HCT116 (cell line): ENCODE measurements around the gene PPP1R10. TPM values are rescaled to one million over a fixed set of nuclear protein-coding genes. Genes with fewer than 3 reads are reported as not detected.
A peak's percentile ranks its signal among the peaks of the same experiment; 100 is the strongest.

ENCODE experiments used
- ATAC-seq: fragments of 200-7000 bp; cut with Tn5 transposase; 2 replicates; pipeline ENCODE4 v1.9.1; 2020; ENCODE audit warnings: mild to moderate bottlenecking, moderate library complexity
- BruUV-seq: library from RNA; stranded (reverse); fragments of 400-500 nt; replicated peaks from 2 replicates; lab custom pipeline; 2021; lab: Mats Ljungman, UMichigan
- CTCF ChIA-PET: fragments of 300-600 bp; sonication (Branson Sonifier 250); formaldehyde crosslinking; loops from one replicate; lab custom pipeline; 2021; ENCODE audit warnings: antibody characterized with exemption; lab: Charles Lee
- POLR2A ChIA-PET: fragments of 300-600, 350-600 bp; sonication (Branson Sonifier 250); formaldehyde crosslinking; loops from one replicate; lab custom pipeline; 2021; ENCODE audit warnings: antibody characterized with exemption; lab: Charles Lee
- RAD21 ChIA-PET, 2 experiments: fragments of 300-600 bp; sonication (Branson Sonifier 250); formaldehyde crosslinking; loops; one replicate each; lab custom pipeline; 2023; ENCODE audit warnings: low total read pairs in 2 of 2; ENCODE audit not compliant: uncharacterized antibody in 2 of 2, unreplicated experiment in 2 of 2, low non-redundant PET in 1 of 2; lab: Charles Lee
- DNase-seq: peaks from one replicate; pipeline ENCODE4 v3.0.0-alpha.2; 2010; ENCODE audit warnings: low read depth, low spot score
- H2AFZ ChIP-seq: fragments of 200-600 bp; shearing (Covaris generic), sonication (generic); 2 replicates; pipeline ENCODE4 v1.6.1; 2017; ENCODE audit warnings: low read depth, mixed run types, mixed read lengths, antibody characterized with exemption, low read length; ENCODE audit not compliant: poor library complexity, severe bottlenecking
- H3K27ac ChIP-seq: 2 replicates; pipeline ENCODE4 v1.5.1; 2012; ENCODE audit warnings: low read depth, low read length
- H3K27me3 ChIP-seq: fragments of 200-600 bp; sonication (generic); 2 replicates; pipeline ENCODE4 v1.6.1; 2016; ENCODE audit warnings: mixed run types, low read length, mixed read lengths; ENCODE audit not compliant: insufficient read depth
- H3K36me3 ChIP-seq, 2 experiments: fragments of 200-500 bp in 1 of 2; fragments of 200-600 bp in 1 of 2; sonication (Bioruptor generic) in 1 of 2; sonication (generic) in 1 of 2; 2 replicates each; pipeline versions ENCODE4 v1.5.1 to v1.6.1; 2014 to 2016; ENCODE audit warnings: low read length in 2 of 2, inconsistent platforms in 1 of 2, mixed read lengths in 1 of 2, mixed run types in 1 of 2; ENCODE audit not compliant: insufficient read depth in 2 of 2, control insufficient read depth in 1 of 2
- H3K4me1 ChIP-seq, 2 experiments: fragments of 200-600 bp in 1 of 2; sonication (generic) in 1 of 2; 2 replicates each; pipeline versions ENCODE4 v1.5.1 to v1.6.1; 2012 to 2017; ENCODE audit warnings: low read length in 2 of 2, inconsistent platforms in 1 of 2, mild to moderate bottlenecking in 1 of 2, mixed read lengths in 1 of 2, mixed run types in 1 of 2, moderate library complexity in 1 of 2; ENCODE audit not compliant: insufficient read depth in 2 of 2, control insufficient read depth in 1 of 2
- H3K4me2 ChIP-seq: fragments of 200-600 bp; sonication (generic); 2 replicates; pipeline ENCODE4 v1.6.1; 2017; ENCODE audit warnings: mixed run types, low read length, mixed read lengths
- H3K4me3 ChIP-seq, 2 experiments: fragments of 200-600 bp in 1 of 2; sonication (generic) in 1 of 2; replicated peaks in 1 of 2; 2 replicates each; pipeline ENCODE4 v1.5.1; 2011 to 2016; ENCODE audit warnings: low read length in 2 of 2, control low read depth in 1 of 2, low read depth in 1 of 2, mild to moderate bottlenecking in 1 of 2, mixed read lengths in 1 of 2, mixed run types in 1 of 2
- H3K79me2 ChIP-seq: fragments of 200-600 bp; sonication (generic); 2 replicates; pipeline ENCODE4 v1.6.1; 2017; ENCODE audit warnings: mild to moderate bottlenecking, mixed run types, low read length, moderate library complexity, mixed read lengths; ENCODE audit not compliant: insufficient read depth
- H3K9ac ChIP-seq: fragments of 200-600 bp; sonication (generic); 2 replicates; pipeline ENCODE4 v1.6.1; 2016; ENCODE audit warnings: low read length, mixed read lengths
- H3K9me2 ChIP-seq: fragments of 200-600 bp; sonication (generic), shearing (Covaris generic); 2 replicates; pipeline ENCODE4 v1.6.1; 2017; ENCODE audit warnings: mixed run types, mild to moderate bottlenecking, moderate library complexity; ENCODE audit not compliant: insufficient read depth
- H3K9me3 ChIP-seq, 2 experiments: fragments of 200-500 bp in 1 of 2; fragments of 200-600 bp in 1 of 2; sonication (Bioruptor generic) in 1 of 2; sonication (generic) in 1 of 2; 2 replicates each; pipeline ENCODE4 v1.6.1; 2014 to 2017; ENCODE audit warnings: low read length in 2 of 2, mixed read lengths in 2 of 2, inconsistent platforms in 1 of 2, low read depth in 1 of 2, mild to moderate bottlenecking in 1 of 2, mixed run types in 1 of 2, moderate library complexity in 1 of 2; ENCODE audit not compliant: control insufficient read depth in 1 of 2, insufficient read depth in 1 of 2
- H4K20me1 ChIP-seq: fragments of 200-600 bp; sonication (generic), shearing (Covaris generic); 2 replicates; pipeline ENCODE4 v1.6.1; 2017; ENCODE audit warnings: mixed run types, mild to moderate bottlenecking, moderate library complexity; ENCODE audit not compliant: insufficient read depth
- EZH2 ChIP-seq: fragments of 200-600 bp; sonication (generic); IDR thresholded peaks from 2 replicates; pipeline ENCODE4 v1.6.1; 2017; ENCODE audit warnings: antibody characterized with exemption, mixed run types
- EZH2phosphoT487 ChIP-seq: fragments of 200-600 bp; IDR thresholded peaks from 2 replicates; pipeline ENCODE4 v1.6.1; 2018; ENCODE audit warnings: antibody characterized with exemption, borderline replicate concordance
- JUND ChIP-seq: IDR thresholded peaks from 2 replicates; pipeline ENCODE4 v1.6.1; 2012
- POLR2AphosphoS5 ChIP-seq: IDR thresholded peaks from 2 replicates; pipeline ENCODE4 v1.6.1; 2011; ENCODE audit warnings: mild to moderate bottlenecking, low read depth, low read length, moderate library complexity
- SP1 ChIP-seq: IDR thresholded peaks from 2 replicates; pipeline ENCODE4 v1.6.1; 2012; ENCODE audit warnings: low read depth
- SRF ChIP-seq: IDR thresholded peaks from 2 replicates; pipeline ENCODE4 v1.6.1; 2012; ENCODE audit warnings: low read depth
- ZNF274 ChIP-seq: fragments of 200-500 bp; sonication (Bioruptor generic); IDR thresholded peaks from 2 replicates; pipeline ENCODE4 v1.6.1; 2014; ENCODE audit warnings: mild to moderate bottlenecking, low read depth, low read length, inconsistent platforms
- intact Hi-C: fragments of 100-400 bp; cut with micrococcal nuclease; formaldehyde crosslinking; loops from 2 replicates; pipeline ENCODE4 v1.10.0; 2022
- total RNA-seq: library from RNA; stranded (reverse); gene quantifications from one replicate; pipeline ENCODE4 v1.2.1, GENCODE V29; 2021; ENCODE audit not compliant: unreplicated experiment
- TF ChIP-seq, protein P1 (sequence below): IDR thresholded peaks from 2 replicates; pipeline ENCODE4 v1.6.1; 2011; ENCODE audit warnings: mild to moderate bottlenecking, low read length, moderate library complexity; ENCODE audit not compliant: insufficient replicate concordance; ENCODE audit errors: extremely low read depth

PPP1R10 gene
- total RNA-seq, 1 experiment from 2014 or later, result 104 TPM

GRCh38 chr6:30610065-30610464 is 7.0 kb downstream of the PPP1R10 start:
- ATAC-seq, result no peak
- intact Hi-C loops, result loop anchor here (5.0 to 10.0 kb wide), 2 partner anchors 128 to 205 kb away; no protein-coding TSS in a partner anchor

GRCh38 chr6:30603961-30604360 is 13.1 kb downstream of the PPP1R10 start:
- ATAC-seq (no peak), DNase-seq (no peak)
- peaks cover 0 to under 1% of the 10 kb centered on the region in 2 experiments; a peak in 1 of 4 replicates for H3K4me1 ChIP-seq
- intact Hi-C loops, result no loop called here
- no peak overlapping the region for H3K4me2 ChIP-seq
- 0 out of 2 replicates have a peak, but pooled peaks cover 4% of the 10 kb centered on the region for H4K20me1 ChIP-seq
- H3K27me3 ChIP-seq, result no peaks in the 10 kb centered on the region
- no peak overlapping the region for H3K27ac ChIP-seq
- H3K36me3 ChIP-seq, result peaks cover 60 to 76% of the 10 kb centered on the region in 2 experiments
- ChIA-PET RAD21 (no interaction called here), CTCF (interaction anchor here (1.2 kb wide), 1 partner anchor 127 kb away, joined by 3 read pairs; no protein-coding TSS in a partner anchor), POLR2A (interaction anchor here (1.5 to 2.3 kb wide), 3 partner anchors 9 to 12 kb away, joined by 4 to 7 read pairs (median 6); no protein-coding TSS in a partner anchor)
- no peak overlapping the region for H3K4me3 ChIP-seq
- TF ChIP-seq, protein P1, sequence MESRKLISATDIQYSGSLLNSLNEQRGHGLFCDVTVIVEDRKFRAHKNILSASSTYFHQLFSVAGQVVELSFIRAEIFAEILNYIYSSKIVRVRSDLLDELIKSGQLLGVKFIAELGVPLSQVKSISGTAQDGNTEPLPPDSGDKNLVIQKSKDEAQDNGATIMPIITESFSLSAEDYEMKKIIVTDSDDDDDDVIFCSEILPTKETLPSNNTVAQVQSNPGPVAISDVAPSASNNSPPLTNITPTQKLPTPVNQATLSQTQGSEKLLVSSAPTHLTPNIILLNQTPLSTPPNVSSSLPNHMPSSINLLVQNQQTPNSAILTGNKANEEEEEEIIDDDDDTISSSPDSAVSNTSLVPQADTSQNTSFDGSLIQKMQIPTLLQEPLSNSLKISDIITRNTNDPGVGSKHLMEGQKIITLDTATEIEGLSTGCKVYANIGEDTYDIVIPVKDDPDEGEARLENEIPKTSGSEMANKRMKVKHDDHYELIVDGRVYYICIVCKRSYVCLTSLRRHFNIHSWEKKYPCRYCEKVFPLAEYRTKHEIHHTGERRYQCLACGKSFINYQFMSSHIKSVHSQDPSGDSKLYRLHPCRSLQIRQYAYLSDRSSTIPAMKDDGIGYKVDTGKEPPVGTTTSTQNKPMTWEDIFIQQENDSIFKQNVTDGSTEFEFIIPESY, result no peak
- TF ChIP-seq SRF (no peak), SP1 (no peak)
- peaks cover 27% of the 10 kb centered on the region for H3K79me2 ChIP-seq
- no peak overlapping the region for H3K9ac ChIP-seq
- no peak overlapping the region for H2AFZ ChIP-seq
- TSS peak; percentile 5 for BruUV-seq
- no peaks in the 10 kb centered on the region for H3K9me3 ChIP-seq
- H3K9me2 ChIP-seq, result no peaks in the 10 kb centered on the region

More at GRCh38 chr6:30610065-30610464, 7.0 kb downstream of the PPP1R10 start:
- ChIA-PET RAD21 (no interaction called here), POLR2A (interaction anchor here (1.9 to 2.0 kb wide), 3 partner anchors 9 to 121 kb away, joined by 7 to 9 read pairs (median 8); no protein-coding TSS in a partner anchor), CTCF (interaction anchor here (0.9 kb wide), 1 partner anchor 10 kb away, joined by 3 read pairs; no protein-coding TSS in a partner anchor)
- 0 out of 2 replicates have a peak, but pooled peaks cover 4% of the 10 kb centered on the region for H4K20me1 ChIP-seq
- no peak overlapping the region for H3K4me2 ChIP-seq
- H3K27me3 ChIP-seq, result no peaks in the 10 kb centered on the region
- H3K4me3 ChIP-seq, result no peak overlapping the region
- BruUV-seq, result no TSS peak
- H2AFZ ChIP-seq, result no peak overlapping the region
- no peak overlapping the region for H3K27ac ChIP-seq
- peaks cover 9 to 15% of the 10 kb centered on the region in 2 experiments for H3K4me1 ChIP-seq
- H3K36me3 ChIP-seq, result peaks cover 38 to 53% of the 10 kb centered on the region in 2 experiments
- H3K9me2 ChIP-seq, result no peaks in the 10 kb centered on the region
- no peak overlapping the region for H3K9ac ChIP-seq
- no peaks in the 10 kb centered on the region for H3K9me3 ChIP-seq
- H3K79me2 ChIP-seq, result peaks cover 73% of the 10 kb centered on the region
- DNase-seq, result no peak
- TF ChIP-seq EZH2phosphoT487 (no peak), JUND (no peak), ZNF274 (no peak), POLR2AphosphoS5 (peak; percentile 65), EZH2 (no peak)
